ENCODE data around the gene USP10.

The USP10 gene, protein sequence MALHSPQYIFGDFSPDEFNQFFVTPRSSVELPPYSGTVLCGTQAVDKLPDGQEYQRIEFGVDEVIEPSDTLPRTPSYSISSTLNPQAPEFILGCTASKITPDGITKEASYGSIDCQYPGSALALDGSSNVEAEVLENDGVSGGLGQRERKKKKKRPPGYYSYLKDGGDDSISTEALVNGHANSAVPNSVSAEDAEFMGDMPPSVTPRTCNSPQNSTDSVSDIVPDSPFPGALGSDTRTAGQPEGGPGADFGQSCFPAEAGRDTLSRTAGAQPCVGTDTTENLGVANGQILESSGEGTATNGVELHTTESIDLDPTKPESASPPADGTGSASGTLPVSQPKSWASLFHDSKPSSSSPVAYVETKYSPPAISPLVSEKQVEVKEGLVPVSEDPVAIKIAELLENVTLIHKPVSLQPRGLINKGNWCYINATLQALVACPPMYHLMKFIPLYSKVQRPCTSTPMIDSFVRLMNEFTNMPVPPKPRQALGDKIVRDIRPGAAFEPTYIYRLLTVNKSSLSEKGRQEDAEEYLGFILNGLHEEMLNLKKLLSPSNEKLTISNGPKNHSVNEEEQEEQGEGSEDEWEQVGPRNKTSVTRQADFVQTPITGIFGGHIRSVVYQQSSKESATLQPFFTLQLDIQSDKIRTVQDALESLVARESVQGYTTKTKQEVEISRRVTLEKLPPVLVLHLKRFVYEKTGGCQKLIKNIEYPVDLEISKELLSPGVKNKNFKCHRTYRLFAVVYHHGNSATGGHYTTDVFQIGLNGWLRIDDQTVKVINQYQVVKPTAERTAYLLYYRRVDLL

DNA sequence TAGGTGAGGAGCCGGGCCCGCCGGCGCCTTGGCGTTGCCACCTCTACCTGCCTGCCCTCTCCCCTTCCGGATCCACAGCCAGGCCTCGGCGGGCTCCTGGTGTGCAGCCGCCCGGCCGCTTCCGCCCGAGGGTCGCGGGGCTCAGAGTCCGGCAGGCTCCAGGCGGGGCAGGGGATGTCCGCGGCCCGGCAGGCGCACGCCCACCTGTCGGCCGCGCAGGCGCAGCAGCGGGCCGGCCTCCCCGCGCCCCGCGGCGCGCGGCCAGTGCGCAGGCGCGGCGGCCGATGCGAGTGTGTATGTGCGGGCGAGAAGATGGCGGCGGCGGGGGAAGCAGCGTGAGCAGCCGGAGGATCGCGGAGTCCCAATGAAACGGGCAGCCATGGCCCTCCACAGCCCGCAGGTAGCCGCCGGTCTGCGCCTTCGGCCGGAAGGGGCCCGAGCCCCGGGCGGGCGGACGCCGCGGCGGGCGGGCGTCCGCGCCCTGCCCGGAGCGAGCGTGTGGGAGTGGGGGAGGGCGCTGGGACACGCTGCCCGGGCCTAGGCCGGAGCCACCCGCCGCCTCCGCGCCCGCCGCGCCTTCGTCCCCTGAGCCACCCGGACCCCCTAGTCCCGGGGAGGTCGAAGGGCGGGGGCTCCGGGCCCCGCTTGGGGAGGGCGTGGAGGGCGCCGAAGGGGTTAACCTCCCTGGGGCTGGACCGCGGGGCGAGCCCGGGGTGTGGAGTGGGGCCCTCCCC lies at the start of gene USP10:
TSS of gene USP10 (plus strand) at position 289 of the 734 bp plus-strand sequence. CDS start at position 380, 91 bp downstream.
- peak; percentile 87 for DNase-seq

DNA sequence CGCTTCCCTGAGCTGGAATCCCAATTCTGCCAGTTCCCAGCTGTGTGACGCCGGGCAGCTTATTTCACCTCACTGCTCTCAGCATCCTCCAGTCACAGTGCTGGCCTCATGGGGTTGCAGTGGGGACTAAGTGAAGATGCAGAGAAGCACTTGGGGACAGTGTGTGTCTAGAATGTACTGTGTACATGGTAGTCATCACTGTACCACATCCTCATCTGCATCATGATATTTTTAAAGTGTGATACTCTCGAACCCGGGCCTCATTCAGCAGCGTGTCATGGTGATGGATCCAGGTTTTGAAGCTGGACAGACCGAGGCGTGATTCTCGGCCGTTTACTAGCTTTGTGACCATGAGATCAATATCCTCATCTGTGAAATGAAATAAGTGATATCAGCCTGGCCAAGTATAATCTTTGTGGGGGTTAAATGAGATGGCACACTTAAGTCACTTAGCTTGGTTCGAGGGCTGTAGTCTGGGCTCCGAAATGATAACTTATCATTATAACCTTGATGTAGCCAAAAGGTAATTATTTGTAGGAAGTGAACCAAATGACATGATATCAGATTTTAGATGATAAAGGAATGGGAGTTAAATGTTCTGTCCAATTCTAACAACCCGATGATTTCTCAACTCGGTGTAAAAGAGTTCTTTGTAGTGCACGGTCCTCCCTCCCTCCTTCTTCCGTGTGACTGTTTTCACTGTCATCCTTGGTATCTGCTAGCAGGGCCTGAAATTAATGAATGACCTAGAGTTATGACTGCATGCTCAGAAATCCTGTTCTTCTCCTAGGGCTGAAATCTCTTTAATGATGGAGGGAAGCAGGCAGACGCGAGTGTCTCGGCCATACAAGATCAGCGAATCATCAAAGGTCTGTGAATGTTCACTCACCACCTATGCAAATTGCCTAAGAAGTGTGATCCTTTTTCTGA lies 49.5 kb upstream of the USP10 start:
- no peak for DNase-seq

DNA sequence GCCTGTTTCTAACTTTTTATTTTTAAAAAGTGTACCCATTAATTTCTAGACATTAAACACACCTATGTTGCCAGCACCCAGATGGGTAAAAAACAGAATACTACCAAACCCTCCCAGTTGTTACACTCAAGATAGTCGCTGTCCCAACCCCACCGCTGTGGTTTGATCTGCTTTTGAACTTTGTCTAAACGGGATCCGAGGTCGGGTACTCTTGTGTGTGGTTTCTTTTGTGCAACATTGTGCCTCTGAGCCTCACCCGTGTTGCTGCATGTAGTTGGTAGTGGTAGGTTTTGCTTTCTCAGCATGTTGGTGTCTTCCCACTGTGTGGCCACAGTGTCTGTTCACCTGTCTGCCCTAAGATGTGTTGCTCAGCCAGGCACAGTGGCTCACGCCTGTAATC lies 47.2 kb upstream of the USP10 start:
- DNase-seq = peak; percentile 55

DNA sequence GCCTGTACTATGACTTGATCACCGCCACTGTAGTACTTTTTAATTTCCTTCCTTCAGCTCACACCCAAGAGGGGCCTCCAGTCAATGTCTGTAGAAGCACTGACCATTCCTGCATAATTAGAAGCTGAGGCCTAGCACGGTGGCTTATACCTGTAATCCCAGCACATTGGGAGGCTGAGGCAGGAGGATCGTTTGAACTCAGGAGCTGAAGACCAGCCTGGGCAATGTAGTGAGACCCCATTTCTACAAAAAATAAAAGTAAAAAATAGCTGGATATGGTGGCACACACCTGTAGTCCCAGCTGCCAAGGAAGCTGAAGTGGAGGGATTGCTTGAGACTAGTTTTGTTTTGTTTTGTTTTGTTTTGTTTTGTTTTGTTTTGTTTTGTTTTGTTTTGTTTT lies 45.6 kb upstream of the USP10 start:
- DNase-seq = no peak

DNA sequence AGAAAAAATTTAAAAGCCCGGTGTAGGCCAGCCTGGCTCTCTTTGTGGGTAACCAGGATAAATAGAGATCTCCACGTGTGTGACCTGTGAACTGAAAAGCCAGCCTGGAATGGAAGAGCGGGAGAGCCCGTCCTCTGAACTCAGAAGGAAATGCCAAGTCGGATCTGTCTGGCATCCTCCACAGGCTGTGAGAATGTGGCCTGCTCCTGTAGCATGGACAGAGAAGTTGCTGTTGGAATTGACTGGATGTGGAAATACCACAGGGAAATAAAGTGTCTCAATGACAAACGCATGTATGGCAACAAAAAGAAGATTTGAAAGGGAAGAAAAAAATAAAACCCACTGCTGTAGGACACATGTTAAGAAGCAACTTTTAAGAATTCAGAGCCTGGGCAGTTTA lies 44.8 kb upstream of the USP10 start:
- no peak for DNase-seq

DNA sequence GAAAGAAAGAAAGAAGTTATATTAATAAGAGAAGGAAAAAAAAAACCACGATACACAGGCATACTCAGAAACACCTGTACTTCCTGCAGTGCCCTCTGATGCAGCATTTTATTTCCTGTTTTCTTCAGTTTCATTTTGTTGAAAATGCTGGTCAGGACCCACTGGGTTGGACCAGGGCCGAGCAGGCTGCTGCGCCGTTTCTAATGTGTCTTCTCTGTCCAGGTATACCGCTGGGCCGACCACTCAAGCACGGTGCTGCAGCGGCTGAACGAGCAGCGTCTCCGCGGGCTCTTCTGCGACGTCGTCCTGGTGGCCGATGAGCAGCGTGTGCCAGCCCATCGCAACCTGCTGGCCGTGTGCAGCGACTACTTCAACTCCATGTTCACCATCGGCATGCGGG lies 43.2 kb upstream of the USP10 start:
- DNase-seq = no peak

DNA sequence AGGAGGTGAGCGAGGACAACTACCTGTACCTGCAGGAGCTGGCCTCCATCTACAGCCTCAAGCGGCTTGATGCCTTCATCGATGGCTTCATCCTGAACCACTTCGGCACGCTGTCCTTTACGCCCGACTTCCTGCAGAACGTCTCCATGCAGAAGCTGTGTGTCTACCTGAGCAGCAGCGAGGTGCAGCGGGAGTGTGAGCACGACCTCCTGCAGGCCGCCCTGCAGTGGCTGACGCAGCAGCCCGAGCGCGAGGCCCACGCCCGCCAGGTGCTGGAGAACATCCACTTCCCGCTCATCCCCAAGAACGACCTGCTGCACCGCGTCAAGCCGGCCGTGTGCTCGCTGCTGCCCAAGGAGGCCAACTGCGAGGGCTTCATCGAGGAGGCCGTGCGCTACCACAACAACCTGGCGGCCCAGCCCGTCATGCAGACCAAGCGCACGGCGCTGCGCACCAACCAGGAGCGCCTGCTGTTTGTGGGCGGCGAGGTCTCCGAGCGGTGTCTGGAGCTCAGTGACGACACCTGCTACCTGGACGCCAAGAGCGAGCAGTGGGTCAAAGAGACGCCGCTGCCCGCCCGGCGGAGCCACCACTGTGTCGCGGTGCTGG lies 42.5 kb upstream of the USP10 start:
- no peak for DNase-seq

DNA sequence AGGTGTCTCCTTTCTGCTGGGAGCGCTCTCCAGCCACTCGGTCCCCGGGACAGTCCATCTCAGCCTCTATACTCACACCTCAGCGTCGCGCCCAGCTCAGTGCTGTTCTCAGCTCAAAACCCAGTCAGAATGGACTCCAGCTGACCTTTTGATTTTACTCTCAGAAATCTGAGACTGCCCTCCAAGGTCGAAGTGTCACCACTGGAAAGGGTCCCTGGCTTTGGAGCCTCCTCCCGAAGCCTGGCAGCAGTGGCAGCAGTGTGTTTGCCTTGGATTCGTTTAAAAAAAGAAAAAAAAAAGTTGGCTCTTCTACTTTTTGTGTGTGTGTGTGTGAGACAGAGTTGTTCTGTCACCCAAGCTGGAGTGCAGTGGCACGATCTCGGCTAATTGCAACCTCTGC lies 41.1 kb upstream of the USP10 start:
- no peak for DNase-seq

DNA sequence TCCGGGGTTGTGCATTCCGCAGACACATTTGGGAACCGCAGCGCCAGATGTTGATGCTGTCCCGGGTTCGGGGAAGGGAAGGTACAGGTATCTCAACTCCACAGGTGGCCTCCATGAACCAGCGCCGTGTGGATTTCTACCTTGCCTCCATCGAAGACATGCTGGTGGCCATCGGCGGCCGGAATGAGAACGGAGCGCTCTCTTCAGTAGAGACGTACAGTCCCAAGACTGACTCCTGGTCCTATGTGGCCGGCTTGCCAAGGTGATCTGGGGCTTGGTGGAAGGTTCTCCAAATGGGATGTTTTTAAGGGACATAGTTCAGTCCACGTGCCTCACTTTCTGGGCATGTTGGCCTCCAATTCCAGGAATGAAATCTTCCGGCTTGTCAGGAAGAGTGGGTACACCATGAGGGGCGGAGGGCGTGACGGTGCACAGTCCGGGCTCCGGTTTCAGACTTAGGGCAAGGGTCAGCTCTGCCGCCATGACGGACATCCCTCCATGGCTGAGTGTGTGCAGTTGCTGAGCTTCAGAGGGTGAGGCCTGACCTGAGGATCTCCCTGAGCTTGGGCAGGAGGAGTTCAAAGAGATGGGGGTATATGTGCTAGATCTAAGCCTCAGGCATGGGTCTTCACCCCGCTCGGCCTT lies 40.0 kb upstream of the USP10 start:
- no peak for DNase-seq

DNA sequence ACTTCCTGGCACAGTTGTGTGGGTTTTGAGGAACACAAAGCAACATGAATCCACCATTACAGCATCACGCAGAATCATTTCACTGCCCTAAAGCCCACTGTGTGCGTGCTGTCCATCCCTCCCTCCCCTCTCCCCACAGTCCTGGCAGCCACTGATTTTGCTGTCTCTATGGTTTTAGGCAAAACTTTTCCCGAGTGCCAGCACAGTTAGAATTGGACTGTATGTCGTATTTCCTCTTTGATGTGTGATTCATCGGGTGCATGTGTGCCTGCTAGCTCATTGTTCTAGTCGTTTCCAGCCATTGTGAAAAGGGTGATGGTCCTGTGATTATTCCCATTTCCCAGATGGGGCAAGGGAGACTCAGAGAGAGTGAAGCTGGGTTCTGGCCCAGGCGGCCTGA lies 38.8 kb upstream of the USP10 start:
- DNase-seq = no peak

DNA sequence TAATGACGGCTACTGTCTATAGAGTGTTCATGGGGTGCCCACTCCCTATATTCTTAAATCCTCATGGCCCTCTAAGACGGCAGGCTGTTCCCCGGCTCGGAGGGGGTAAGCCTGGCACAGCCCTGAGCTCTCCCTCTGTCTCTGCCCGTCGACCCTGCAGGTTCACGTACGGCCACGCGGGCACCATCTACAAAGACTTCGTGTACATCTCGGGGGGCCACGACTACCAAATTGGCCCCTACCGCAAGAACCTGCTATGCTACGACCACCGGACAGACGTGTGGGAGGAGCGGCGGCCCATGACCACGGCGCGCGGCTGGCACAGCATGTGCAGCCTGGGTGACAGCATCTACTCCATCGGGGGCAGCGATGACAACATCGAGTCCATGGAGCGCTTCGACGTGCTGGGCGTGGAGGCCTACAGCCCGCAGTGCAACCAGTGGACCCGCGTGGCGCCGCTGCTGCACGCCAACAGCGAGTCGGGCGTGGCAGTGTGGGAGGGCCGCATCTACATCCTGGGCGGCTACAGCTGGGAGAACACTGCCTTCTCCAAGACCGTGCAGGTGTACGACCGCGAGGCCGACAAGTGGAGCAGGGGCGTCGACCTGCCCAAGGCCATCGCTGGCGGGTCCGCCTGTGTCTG lies 38.3 kb upstream of the USP10 start:
- DNase-seq = no peak

DNA sequence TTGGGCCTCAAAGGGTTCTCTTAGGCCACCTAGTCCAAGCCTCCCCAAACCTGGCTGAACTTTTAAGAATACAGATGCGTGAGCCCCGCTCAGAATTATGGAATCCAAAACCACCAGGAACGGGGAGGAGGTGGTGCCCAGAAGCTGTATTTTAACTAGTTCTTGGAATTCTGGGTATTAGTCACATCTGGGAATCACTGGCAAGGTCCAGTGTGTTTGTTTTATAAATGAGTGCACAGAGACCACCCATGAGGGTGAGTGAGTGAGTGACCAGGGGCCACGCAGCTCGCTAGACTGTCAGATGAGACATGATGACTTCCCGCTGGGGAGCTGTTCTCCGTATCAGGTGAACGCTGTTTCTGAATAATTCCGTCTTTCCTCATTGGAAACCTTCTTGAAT lies 37.3 kb upstream of the USP10 start:
- no peak for DNase-seq

DNA sequence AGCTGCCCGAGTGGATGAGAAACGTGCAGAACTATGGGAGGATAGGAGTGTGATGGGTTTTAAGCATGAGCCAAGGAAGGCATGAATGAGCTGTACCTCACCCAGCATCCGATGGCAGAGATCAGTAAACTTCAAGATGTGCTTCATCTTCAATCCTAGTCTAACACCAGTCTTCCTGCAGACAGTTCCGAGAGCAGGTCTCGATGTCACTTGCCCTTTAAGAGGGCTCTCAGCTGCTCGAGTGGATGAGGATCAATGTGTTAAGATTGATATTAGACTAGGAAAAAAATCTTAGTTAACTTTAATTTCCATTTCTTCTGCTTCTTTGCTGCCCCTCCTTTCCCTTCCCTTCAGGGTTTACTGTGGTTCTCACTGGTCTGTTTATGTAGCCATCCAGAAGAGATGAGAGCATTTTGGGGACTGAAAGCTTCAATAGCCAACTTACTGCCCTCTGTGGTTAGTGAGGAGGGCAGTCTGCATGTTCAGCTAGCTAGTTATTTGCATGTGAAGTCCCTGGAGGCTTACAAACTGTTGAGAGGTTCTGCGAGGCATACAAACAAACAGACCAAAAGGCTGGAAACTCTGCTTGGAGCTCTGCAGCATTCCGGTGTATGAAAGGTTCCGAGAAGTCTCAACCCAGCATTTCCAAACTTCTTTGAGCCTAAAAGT lies 36.2 kb upstream of the USP10 start:
- no peak for DNase-seq

DNA sequence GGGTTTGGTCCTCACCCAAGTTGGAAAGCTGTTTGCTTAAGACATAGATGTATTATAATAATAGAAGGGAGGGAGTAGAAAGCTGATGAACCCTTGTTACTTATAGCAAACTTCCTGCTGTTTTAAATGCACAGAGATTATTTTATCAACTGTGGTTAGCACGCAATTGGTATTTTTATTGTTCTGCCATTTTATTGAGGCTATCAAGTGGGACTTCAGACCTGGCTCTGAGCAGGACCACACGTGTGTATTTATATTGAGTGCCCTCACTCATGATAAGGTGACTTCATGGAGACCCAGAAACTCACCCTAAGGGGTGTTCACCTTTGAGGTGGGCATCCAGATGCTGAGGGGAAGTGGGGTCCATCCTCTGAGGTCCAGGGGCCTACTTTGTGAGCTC lies 34.4 kb upstream of the USP10 start:
- no peak for DNase-seq

DNA sequence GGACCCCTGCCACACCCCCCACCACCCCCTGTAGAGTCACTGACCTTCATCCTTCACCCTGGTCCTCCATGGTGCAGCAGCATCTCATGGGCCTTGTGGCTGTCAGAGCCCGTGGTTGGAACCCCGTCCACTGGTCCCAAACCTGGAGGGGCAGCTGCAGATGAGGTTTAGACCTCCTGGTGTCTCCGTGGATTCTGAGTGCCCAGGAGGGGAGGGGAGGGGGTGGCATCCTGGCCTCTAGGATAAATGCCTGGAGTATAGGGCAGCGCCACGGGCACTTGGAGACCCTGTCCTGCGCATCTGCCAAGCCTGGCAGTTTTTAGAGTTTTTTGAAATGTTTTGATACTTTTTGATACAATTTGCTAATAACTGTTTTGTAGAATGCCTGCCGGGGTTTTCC lies 34.0 kb upstream of the USP10 start:
- no peak for DNase-seq

DNA sequence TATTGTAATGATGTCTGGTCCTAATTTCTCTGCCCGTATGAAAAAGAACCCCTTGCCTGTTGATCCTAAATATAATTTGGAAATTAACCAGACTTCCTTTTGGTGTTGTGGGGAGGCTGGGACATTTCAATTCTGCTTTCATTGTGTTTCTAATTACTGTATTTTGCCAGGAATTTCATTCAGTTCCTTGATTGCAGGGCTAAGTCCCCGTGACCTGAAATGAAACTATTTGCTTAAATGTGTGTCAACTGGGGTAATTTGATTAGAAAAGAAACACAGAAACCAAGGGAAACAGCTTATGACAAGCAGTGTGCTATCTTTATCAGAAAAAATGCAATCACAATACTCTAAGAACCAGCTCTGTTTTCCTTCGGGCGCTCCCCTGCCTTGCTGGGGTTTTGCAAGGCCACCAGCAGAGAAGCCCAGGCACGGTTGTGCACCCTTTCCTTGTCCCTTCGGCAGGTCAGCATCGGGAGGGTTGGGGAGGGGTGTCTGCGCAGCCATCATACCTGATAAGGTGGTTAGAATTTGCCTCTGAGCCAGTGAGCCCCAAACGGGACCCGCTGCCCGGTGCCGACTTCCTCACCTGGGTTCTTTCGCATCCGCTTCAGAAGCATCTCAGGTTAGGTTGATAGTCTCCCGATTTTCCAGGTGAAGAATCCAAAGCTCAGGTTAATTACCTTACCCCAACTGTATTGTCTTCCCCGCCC lies 32.0 kb upstream of the USP10 start:
- DNase-seq = no peak

DNA sequence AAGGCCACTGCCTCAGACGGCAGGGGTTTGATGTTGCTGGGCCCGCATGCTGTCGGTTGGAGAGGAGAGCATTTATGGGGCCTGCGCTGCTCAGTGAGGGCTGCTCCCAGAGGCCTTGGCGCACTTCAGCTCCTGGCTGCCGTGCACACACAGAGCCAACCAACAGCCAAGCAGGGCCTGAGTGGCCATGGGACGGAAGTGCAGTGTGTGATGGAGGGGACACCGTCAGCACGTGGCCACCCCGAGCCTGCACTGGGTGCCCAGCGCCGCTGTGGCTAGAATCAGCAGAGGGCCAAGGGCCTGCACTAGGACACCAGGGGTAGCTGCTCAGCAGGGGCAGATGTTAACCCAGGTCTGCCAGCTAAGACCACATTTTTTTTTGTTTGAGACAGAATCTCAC lies 29.7 kb upstream of the USP10 start:
- DNase-seq = no peak

DNA sequence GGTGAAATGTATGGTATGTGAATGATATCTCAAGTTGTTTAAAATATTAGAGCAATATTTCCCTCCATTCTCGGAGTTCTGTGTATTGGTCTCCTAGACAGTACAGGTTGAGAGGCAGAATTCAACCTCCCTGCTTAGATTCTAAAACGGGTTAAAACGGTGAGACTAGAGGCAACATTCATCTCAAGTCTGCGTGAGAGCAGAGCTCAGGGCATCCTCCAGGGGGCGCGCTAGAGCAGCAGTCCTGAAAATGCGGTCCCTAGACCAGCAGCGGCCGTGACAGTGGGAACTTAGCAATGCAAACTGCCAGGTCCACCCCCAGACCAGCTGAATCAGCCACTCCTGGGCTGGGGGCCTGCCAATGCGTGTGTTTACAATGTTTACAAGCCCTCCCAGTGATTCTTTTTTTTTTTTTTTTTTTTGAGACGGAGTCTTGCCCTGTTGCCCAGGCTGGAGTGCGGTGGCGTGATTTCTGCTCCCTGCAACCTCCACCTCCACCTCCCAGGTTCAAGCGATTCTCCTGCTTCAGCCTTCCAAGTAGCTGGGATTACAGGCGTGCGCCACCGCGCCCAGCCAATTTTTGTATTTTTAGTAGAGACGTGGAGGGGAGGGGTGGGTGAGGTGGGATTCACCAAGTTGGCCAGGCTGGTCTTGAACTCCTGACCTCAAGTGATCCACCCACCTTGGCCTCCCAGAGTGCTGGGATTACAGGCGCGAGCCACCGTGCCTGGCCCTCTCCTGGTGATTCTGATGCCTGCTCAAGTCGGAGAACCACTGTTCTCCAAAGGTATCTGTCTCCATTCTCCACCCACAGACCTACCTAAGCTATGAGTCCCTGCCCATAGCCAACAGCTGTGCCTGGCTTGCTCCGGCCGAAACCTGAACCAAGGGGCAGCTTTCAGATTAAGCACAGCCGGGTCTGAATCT lies 27.3 kb upstream of the USP10 start:
- peak; percentile 77 for DNase-seq

DNA sequence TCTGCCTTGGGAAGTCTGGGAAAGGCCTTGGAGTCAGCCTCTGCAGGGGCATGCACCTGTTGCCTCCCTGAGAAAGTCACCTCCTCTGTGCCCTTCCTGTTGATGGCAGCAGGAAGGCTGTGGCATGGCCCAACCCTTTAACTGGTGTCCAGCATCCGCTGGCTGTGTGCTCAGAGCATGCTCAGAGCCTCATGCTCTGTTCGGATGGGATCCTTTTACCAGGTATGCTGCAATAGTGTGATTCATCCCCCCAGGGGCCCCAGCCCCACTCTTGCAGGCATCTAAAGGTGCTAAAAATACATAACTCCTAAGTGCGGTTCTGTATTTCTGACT lies 26.6 kb upstream of the USP10 start:
- no peak for DNase-seq
